ENCODE measurements around the gene SPON2. TPM values are rescaled to one million over a fixed set of nuclear protein-coding genes. Genes with fewer than 3 reads are reported as not detected.

SPON2 gene
- polyA plus RNA-seq, 3 donors from 2014 or later: 603 to 1,685 (median 1,079) TPM

DNA sequence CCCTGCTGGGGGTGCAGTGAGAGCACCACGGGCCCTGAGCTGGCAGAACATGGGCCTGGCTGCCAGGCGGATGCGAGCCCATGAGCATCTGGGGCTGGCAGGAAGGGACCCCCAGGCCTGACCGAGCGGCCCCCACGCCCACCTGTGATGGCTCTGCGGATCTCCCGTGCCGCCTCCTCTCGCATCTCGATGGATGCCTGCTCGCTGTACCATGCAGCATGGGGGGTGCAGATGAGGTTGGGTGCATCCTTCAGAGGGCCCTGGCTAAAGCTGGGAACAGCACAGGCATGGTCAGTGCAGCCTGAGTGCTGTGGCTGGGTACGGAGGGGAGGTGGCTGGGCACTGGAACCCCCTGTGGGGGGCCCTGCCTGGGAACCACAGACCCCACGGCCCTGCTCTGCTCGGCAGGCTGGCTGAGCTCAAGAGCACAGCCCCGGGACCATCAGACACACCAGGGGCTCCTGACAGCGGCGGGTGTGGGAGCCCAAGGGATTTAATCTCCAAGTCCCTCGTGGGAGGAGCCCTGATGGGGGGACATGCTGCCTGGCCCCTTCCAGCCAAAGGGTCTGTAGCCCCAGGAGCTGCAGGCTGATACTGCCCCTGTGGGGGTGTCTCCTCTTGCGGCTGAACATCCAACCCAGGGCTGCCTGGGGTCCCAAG lies 41.1 kb upstream of the SPON2 start:
- no peak overlapping the region for H3K27ac Mint-ChIP-seq
- H3K9me3 Mint-ChIP-seq: no peaks in the 10 kb centered on the region
- DNase-seq: no peak
- H3K27me3 Mint-ChIP-seq (ENCODE audit: low read depth in 3 of 3): peaks cover 2 to 11% (median 9%) of the 10 kb centered on the region in 3 donors
- H3K36me3 Mint-ChIP-seq: peaks cover 12 to 27% (median 19%) of the 10 kb centered on the region in 3 donors
- H3K4me1 Mint-ChIP-seq: peaks cover 42 to 47% of the 10 kb centered on the region in 2 donors
- H3K4me3 Mint-ChIP-seq: no peak overlapping the region

DNA sequence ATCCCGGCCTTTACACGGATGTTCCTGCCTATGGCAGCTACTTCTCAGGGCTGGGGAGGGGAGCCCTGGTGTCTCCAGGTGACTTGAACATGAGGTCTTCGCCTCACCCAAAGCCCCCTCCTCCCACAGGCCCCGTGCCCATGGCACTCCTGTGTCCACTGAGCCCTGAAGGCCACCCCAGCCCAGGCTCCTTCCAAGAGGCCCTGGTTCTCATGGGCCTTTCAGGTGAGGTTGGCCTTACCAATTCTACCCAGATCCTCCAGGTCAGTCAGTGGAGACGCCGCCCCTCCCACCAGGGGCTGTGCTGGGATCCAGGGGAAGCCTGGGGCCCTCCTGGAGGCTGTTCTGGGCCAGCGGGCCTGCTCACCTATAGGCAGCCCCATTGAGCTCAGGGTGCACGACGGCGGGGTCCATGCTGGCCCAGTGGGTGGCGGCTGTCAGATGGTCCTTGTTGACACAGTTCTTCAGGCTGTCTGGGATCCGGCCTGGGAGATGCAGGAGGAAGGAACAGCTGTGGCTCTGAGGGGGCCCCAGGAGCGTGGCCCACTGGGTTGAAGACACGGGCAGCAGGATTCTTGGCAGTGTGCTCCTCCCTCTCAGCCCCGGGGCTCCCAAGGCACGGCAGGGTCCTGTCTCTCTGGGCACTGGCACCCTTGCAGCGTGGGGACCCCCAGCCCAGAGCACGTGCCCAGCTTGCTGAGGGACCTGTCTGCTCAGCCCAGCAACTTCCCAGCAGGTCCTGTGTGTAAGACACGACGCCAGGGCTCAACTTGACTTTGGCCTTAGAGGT lies 40.4 kb upstream of the SPON2 start:
- H3K4me3 Mint-ChIP-seq: no peak overlapping the region
- peaks cover 7 to 22% (median 15%) of the 10 kb centered on the region in 3 donors for H3K36me3 Mint-ChIP-seq
- H3K27ac Mint-ChIP-seq: peak overlapping the region in 2 of 6 donors; percentile 32 to 62
- DNase-seq: no peak
- H3K9me3 Mint-ChIP-seq: no peaks in the 10 kb centered on the region
- H3K4me1 Mint-ChIP-seq: peaks cover 35 to 41% of the 10 kb centered on the region in 2 donors
- H3K27me3 Mint-ChIP-seq (ENCODE audit: low read depth in 3 of 3): peaks cover 0 to 8% (median 6%) of the 10 kb centered on the region in 3 donors

DNA sequence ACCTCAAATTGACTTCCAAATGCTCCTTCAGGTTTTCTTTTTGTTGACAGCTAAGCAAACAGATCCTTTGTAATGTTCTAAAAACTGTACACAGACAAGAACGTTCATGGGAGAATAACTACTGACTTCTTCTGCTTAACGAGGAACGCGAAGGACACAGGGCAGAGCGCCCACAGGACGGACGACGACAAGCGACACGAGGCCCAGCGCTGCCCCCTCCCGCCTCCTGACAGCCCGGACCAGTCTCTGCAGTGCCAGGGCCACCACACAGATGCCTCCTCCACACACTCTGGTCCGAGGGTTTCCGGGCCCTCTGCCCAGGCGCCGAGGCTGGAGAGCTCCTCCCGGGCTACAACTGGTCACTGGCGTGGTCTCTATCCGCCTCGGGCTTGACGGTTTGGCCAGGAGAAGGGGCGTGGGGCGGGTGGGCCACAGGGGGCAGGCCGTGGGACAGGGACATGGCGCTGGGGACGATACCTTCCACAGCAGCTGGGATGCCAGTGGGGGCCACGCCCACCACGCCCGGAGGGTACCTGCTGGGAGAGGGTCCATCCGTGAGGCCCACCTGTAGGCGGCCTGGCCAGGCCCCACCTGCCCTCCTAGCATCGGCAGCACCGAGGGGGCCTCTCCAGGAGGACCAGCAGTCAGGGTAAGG lies 39.6 kb upstream of the SPON2 start:
- H3K4me1 Mint-ChIP-seq: peaks cover 28 to 34% of the 10 kb centered on the region in 2 donors
- H3K27me3 Mint-ChIP-seq (ENCODE audit: low read depth in 3 of 3): peaks cover 0 to 6% (median 5%) of the 10 kb centered on the region in 3 donors
- peak overlapping the region in 2 of 6 donors; percentile 28 to 80 for H3K27ac Mint-ChIP-seq
- DNase-seq: no peak
- no peak overlapping the region for H3K4me3 Mint-ChIP-seq
- no peaks in the 10 kb centered on the region for H3K9me3 Mint-ChIP-seq
- H3K36me3 Mint-ChIP-seq: peaks cover 4 to 19% (median 13%) of the 10 kb centered on the region in 3 donors

DNA sequence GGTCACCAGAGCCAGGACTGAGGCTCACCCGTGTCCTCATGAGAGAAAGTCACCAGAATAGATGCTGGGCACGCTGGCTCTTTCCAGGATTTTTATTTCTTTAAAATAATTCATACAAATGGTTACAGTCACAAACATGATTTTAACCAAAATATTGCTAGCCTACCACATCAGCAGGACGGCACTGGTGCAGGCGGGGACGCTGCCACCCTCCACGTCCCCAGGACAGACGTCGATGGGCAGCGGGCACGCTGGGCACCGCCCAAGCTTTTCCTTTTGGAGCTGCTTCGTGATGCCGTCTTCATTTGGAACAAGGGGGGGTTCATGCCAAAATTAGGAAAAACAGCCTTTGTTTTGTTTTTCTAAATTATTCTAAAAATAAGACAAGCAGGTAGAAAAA lies 39.0 kb upstream of the SPON2 start:
- H3K27ac Mint-ChIP-seq: peak overlapping the region in 2 of 6 donors; percentile 28 to 78
- no peak overlapping the region for H3K4me3 Mint-ChIP-seq
- H3K4me1 Mint-ChIP-seq: peaks cover 21 to 32% of the 10 kb centered on the region in 2 donors
- no peak for DNase-seq
- no peaks in the 10 kb centered on the region for H3K9me3 Mint-ChIP-seq
- H3K36me3 Mint-ChIP-seq: peaks cover 4 to 13% (median 7%) of the 10 kb centered on the region in 3 donors
- H3K27me3 Mint-ChIP-seq (ENCODE audit: low read depth in 3 of 3): peaks cover 0 to 8% (median 1%) of the 10 kb centered on the region in 3 donors

DNA sequence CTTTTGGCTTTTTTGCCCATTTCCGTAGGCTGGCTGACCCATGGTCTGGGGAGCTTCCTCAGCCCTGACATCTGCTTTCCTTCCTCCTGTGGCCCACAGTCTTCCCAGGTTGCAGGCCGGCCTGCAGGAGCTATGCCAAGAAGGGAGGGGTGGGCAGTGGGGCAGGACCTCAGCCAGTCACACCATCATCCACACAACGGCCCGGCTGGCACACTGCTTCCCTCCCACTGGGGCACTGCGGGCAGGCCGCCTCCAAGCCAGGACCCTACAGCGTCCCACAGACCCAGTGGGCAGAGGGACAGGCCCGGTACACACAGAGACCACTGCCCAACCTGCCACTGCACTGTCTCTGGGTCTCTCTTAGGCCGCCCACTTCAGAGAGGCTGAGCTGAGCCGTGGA lies 38.6 kb upstream of the SPON2 start:
- Mint-ChIP-seq H3K4me1 (peaks cover 17 to 28% of the 10 kb centered on the region in 2 donors), H3K27me3 (ENCODE audit: low read depth in 3 of 3) (peaks cover 0 to 8% (median 1%) of the 10 kb centered on the region in 3 donors), H3K27ac (no peak overlapping the region), H3K36me3 (peaks cover 4 to 13% (median 7%) of the 10 kb centered on the region in 3 donors), H3K9me3 (no peaks in the 10 kb centered on the region), H3K4me3 (no peak overlapping the region)
- DNase-seq: no peak

- DNase-seq: no peak
- H3K9me3 Mint-ChIP-seq: no peaks in the 10 kb centered on the region
- H3K4me3 Mint-ChIP-seq: no peak overlapping the region
- H3K4me1 Mint-ChIP-seq: peaks cover 12 to 23% of the 10 kb centered on the region in 2 donors
- H3K27me3 Mint-ChIP-seq (ENCODE audit: low read depth in 3 of 3): peaks cover 0 to 8% (median 1%) of the 10 kb centered on the region in 3 donors
- H3K36me3 Mint-ChIP-seq: peaks cover 4 to 13% (median 7%) of the 10 kb centered on the region in 3 donors
- no peak overlapping the region for H3K27ac Mint-ChIP-seq
Measured at GRCh38 chr4:1210241-1210841, 38.0 kb upstream of the SPON2 start.

- Mint-ChIP-seq H3K4me1 (peaks cover 12 to 22% of the 10 kb centered on the region in 2 donors), H3K4me3 (no peak overlapping the region), H3K27me3 (ENCODE audit: low read depth in 3 of 3) (peaks cover 1 to 8% (median 2%) of the 10 kb centered on the region in 3 donors), H3K27ac (no peak overlapping the region), H3K9me3 (no peaks in the 10 kb centered on the region), H3K36me3 (peaks cover 4 to 13% (median 7%) of the 10 kb centered on the region in 3 donors)
- no peak for DNase-seq
Measured at GRCh38 chr4:1209821-1210220, 37.4 kb upstream of the SPON2 start.

DNA sequence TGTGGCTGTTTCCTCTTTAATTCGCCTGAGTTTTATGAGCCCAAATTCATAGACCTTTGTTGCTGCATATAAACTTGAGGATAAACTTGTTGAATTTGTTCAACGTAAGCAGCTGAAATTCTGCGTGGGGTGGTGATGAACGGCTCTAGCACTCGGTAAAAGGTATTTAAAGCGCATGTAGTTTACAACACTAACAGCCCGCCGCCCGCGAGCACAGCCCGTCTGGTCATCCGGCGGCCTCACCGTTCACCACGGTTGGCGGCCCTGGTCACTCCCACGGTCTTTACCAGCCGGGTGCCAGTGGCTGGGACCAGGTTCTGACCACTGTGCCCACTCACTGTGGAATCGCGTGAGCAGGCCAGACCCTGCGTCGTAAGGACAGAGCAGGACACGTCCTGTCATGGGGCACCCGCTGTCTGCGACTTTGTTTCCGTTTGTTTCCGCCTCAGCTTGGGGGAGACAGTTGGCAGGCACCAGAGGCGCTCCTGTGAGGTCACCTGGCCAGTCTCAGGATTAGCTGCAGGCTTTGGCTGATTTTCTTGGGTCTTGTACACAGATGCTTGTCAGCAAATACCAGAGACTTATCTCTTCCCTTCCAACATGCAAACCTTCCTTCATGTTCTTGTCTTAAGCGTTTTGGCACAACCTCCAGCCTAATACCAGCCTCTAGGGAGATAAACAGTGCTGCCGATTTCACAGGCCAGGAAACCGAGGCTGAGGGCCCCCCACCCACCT lies 36.8 kb upstream of the SPON2 start:
- no peaks in the 10 kb centered on the region for H3K9me3 Mint-ChIP-seq
- H3K4me1 Mint-ChIP-seq: peaks cover 19 to 29% of the 10 kb centered on the region in 2 donors
- H3K36me3 Mint-ChIP-seq: peaks cover 6 to 13% (median 7%) of the 10 kb centered on the region in 3 donors
- peaks cover 5 to 9% (median 6%) of the 10 kb centered on the region in 3 donors for H3K27me3 Mint-ChIP-seq (ENCODE audit: low read depth in 3 of 3)
- DNase-seq: no peak
- H3K4me3 Mint-ChIP-seq: no peak overlapping the region
- H3K27ac Mint-ChIP-seq: peak overlapping the region in 5 of 6 donors; percentile 28 to 71 (median 51)

- DNase-seq: no peak
- no peak overlapping the region for H3K4me3 Mint-ChIP-seq
- H3K27ac Mint-ChIP-seq: peak overlapping the region in 5 of 6 donors; percentile 44 to 79 (median 71)
- H3K27me3 Mint-ChIP-seq (ENCODE audit: low read depth in 3 of 3): peaks cover 11 to 17% (median 14%) of the 10 kb centered on the region in 3 donors
- H3K4me1 Mint-ChIP-seq: peaks cover 26 to 36% of the 10 kb centered on the region in 2 donors
- peaks cover 6 to 13% (median 7%) of the 10 kb centered on the region in 3 donors for H3K36me3 Mint-ChIP-seq
- no peaks in the 10 kb centered on the region for H3K9me3 Mint-ChIP-seq
Measured at GRCh38 chr4:1208266-1208961, 36.0 kb upstream of the SPON2 start.

DNA sequence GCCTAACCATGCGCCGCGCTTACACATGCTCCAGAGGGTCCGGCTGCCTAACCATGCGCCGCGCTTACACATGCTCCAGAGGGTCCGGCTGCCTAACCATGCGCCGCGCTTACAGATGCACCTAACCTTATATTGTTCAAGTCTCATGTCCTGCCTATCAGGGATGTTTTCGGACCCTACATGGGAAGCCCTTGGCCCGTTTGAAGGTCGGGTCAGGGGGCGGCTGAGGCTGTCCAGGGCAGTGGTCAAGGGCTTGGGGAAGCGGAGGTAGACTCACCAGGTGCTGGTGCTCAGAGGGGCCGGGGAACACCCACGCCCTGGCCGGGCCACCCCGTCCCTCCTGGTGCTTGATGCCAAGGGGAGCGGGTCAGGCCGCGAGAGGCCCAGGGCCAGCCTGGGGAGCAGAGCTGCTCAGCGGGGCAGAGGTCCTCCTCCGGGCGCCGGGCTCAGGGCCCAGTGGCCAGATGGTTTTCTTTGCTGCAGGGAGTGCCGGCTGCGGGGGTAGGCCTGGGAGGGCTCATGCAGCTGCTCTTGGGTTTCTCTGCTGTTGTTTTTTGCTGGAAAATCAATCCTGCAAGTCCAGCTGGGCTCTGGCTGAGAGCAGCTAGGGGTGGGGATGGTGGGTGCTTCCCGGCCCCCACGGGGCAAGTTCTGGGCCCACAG lies 35.4 kb upstream of the SPON2 start:
- Mint-ChIP-seq H3K27me3 (ENCODE audit: low read depth in 3 of 3) (peaks cover 17 to 21% (median 18%) of the 10 kb centered on the region in 3 donors), H3K36me3 (peaks cover 6 to 13% (median 7%) of the 10 kb centered on the region in 3 donors), H3K4me3 (peak overlapping the region in 1 of 5 donors; percentile 39), H3K27ac (no peak overlapping the region), H3K9me3 (no peaks in the 10 kb centered on the region), H3K4me1 (peaks cover 33 to 42% of the 10 kb centered on the region in 2 donors)
- no peak for DNase-seq

- DNase-seq: no peak
- Mint-ChIP-seq H3K36me3 (peaks cover 6 to 13% (median 7%) of the 10 kb centered on the region in 3 donors), H3K4me1 (peaks cover 39 to 45% of the 10 kb centered on the region in 2 donors), H3K9me3 (no peaks in the 10 kb centered on the region), H3K27me3 (ENCODE audit: low read depth in 3 of 3) (peaks cover 21 to 23% (median 21%) of the 10 kb centered on the region in 3 donors), H3K4me3 (no peak overlapping the region), H3K27ac (peak overlapping the region in 2 of 6 donors; percentile 45)
Measured at GRCh38 chr4:1207157-1207470, 34.7 kb upstream of the SPON2 start.

Data from immature natural killer cell (primary cell).